ENCODE results near the gene UBE3C.
"Not testable (repeated sequence)": the region's sequence is repeated elsewhere in the genome, so short reads cannot be mapped to it uniquely, and the experiment has no call there.

Gene UBE3C

GRCh38 chr7:157274094-157274634 lies 135.4 kb downstream of the UBE3C start:
- not testable (repeated sequence) for DNase-seq

GRCh38 chr7:157274991-157275427 lies 136.3 kb downstream of the UBE3C start:
- no peak for DNase-seq

GRCh38 chr7:157276091-157276561 lies 137.4 kb downstream of the UBE3C start:
- DNase-seq = no peak

GRCh38 chr7:157276731-157277562 lies 138.2 kb downstream of the UBE3C start:
- no peak for DNase-seq

GRCh38 chr7:157277568-157277967 lies 138.8 kb downstream of the UBE3C start:
- not testable (repeated sequence) for DNase-seq

- no peak for DNase-seq
Measured at GRCh38 chr7:157278167-157278790, 139.6 kb downstream of the UBE3C start.

- no peak for DNase-seq
Measured at GRCh38 chr7:157278791-157279724, 140.3 kb downstream of the UBE3C start.

- DNase-seq = no peak
Measured at GRCh38 chr7:157279741-157280215, 141.1 kb downstream of the UBE3C start.

- DNase-seq = no peak
Measured at GRCh38 chr7:157280216-157280841, 141.6 kb downstream of the UBE3C start.

GRCh38 chr7:157281221-157281998 lies 142.7 kb downstream of the UBE3C start:
- DNase-seq = no peak

GRCh38 chr7:157282141-157282801 lies 143.5 kb downstream of the UBE3C start:
- no peak for DNase-seq

GRCh38 chr7:157284229-157285014 lies 145.7 kb downstream of the UBE3C start:
- no peak for DNase-seq

- DNase-seq = no peak
Measured at GRCh38 chr7:157291404-157292080, 152.8 kb downstream of the UBE3C start.

GRCh38 chr7:157292258-157292657 lies 153.5 kb downstream of the UBE3C start:
- no peak for DNase-seq

- no peak for DNase-seq
Measured at GRCh38 chr7:157292770-157293412, 154.2 kb downstream of the UBE3C start.

GRCh38 chr7:157293413-157293788 lies 154.7 kb downstream of the UBE3C start:
- DNase-seq = no peak

- no peak for DNase-seq
Measured at GRCh38 chr7:157294773-157295172, 156.0 kb downstream of the UBE3C start.

GRCh38 chr7:157295338-157295737 lies 156.6 kb downstream of the UBE3C start:
- DNase-seq = no peak

- DNase-seq = no peak
Measured at GRCh38 chr7:157297185-157297584, 158.5 kb downstream of the UBE3C start.

Data from SIG-M5 (cell line).